DMS 273 (cell line): Measurements from ENCODE around the gene TRPM1.

ENCODE experiments used
- DNase-seq: peaks from one replicate; lab custom pipeline; 2025; ENCODE audit not compliant: unreplicated experiment; lab: John Stamatoyannopoulos, UW

The TRPM1 gene

DNA sequence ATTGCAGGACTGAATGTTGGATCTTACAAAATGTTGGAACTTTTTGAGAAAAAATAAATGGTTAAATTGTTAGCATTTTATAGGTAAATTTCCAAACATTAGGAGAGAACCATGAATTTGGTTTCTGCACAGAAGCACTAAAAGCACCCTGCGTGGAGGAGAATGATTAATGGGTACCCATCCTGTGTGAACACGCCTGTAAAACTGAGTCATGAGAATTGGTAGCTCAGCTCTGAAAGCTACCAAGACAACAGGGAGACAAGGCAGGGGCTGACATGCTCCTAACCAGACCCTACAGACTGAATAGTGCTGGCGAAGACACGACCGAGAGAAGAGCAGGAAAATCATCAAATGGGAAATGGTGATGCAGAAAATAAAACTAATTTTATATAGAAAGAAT is 77.7 kb downstream of the TRPM1 start:
- no peak for DNase-seq

DNA sequence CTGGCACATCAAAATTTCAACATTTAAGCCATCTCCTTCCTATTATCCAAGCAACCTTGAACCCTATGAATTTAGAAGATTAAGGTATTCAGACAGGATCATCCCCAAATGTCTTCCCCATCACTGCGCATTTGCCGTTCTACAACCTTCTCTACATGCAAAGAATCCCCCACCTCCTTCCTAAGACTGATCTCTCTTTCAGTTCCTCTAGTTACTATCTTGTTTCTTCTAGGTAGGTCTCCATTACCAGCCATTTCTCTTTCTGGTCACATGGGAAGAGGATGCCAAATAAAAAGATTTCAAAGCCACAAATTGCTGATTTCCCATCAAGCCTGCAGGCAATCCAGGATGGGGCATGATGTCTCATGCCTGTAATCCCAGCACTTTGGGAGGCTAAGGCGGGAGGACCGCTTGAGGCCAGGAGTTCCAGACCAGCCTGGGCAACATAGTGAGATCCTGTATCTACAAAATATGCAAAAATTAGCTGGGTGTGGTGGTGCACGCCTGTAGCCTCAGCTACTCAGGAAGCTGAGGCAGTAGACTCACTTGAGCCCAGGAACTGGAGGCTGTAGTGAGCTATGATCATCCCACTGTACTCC is 80.4 kb downstream of the TRPM1 start:
- no peak for DNase-seq

DNA sequence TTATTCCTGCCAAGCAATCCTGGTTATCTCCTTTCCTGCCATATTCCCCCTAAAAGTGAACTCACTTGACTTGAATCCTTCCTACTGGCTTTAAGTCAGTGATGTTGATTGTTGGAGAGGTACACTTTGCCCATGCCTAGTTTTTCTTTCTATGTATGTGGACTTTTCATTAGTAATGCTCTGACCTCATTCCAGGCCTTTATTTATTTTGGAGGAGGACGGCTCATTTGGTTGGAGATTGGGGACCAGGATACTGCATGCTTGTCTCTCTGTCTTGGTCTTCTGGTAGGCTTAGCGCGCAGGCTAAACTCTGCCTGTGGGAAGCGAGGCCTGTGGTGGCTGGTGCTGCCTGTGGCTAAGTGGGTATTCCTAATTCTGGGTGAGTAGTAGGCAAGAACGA is 81.0 kb downstream of the TRPM1 start:
- no peak for DNase-seq

DNA sequence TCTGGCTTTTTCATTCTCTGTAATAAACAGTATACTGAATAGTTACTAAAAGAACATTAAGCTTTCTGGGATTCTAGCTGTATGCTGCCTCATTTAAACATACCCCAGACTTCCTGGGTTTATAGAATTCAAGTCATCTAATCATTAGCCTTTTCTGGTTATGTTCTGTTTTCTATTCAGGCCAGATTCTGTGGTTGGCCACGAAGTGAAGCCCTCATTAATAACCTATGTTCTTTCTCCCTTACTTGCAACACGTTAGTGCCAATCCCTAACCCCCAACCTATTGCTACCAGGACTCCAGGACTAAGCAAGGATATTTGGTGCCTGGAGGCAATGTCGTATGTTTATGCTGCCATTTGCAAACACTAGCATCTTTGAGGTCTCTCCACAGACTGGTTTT is 81.5 kb downstream of the TRPM1 start:
- no peak for DNase-seq

DNA sequence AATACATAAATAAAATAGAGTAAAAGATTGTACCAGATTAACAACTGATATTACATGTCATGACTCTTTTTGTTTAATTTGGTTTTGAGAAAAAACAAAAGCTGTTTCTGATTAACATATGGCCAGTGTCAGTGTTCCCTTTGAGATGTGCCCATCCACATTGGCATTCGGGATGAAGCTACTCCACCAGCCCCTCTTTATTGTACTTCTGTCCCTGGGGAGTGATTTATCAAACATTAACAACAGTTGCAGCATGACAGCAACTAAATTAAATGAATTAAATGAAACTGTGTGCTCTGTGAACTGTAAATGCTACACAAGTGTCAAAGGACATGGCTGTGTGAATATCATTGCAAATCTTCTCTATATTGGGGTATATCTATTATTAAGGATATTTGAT is 84.2 kb downstream of the TRPM1 start:
- no peak for DNase-seq

DNA sequence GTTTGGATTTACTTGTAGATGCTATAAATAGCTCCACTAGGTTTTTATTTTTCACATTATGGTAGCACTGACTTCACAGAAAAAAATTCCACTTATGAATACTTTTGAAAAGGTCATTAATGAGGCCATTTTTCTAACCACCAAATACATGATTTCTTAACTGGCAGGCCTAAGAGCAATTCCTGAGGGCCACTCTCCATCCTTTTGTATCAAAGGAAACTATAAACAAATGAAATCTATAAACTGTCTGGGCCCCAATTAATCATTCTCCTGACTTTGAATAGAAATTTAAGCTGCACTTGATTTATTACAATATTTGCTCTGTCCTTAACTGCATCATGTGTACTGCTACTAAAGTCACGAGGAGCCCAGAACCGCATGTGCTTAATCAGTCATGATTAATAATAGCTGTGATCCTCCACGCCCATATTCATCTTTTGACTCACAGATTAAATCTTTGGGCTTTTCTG is 85.0 kb downstream of the TRPM1 start:
- DNase-seq, result no peak

DNA sequence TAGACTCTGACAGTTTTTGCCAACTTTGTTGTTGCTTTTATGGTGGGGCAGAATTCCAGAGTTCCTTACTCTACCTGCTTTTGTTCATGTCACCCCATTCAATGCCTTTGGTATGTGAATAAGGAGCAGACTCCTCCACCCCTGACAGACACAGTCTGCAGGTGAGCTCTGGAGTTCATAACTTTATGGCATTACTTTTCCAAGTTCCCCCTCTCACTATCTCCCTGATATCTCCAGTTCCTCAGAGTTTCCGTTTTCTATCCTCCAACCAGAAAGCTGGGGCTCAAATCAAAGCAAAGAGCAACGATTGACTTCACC is 87.0 kb downstream of the TRPM1 start:
- DNase-seq, result no peak

DNA sequence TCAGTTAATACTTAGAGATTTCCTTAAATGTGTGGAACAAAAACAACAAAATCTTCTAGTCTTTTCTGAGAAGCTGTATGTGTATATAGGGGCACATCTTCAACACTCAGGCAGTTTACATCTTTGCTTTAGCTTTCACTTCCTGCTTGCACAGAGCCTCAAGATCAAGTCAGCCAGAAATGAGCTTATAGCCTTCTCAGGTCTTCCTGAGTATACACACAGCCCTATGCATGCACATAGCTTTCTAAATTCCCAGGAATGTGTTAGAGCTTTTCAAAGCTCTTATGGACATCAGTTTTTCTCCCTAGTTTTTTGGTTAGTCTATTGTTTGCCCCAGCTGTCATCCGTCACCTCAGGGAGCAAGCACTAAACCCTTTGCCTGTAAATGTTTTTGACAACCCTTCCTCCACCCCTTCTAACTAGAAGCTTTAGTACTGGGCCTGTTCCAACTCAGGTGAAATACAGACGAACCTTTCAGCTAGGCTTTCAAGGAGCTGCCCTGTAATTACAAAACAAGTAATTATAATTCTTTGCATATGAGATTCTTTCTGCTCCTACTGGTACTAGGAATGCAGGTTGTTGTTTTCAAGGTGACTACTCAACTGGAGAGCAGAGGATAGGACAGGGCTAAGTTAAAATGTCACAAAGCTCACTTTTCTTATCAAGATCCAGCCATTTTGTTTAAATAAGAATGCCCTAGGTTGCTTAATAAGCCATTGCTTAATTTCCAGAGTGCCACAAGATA is 87.5 kb downstream of the TRPM1 start:
- no peak for DNase-seq

DNA sequence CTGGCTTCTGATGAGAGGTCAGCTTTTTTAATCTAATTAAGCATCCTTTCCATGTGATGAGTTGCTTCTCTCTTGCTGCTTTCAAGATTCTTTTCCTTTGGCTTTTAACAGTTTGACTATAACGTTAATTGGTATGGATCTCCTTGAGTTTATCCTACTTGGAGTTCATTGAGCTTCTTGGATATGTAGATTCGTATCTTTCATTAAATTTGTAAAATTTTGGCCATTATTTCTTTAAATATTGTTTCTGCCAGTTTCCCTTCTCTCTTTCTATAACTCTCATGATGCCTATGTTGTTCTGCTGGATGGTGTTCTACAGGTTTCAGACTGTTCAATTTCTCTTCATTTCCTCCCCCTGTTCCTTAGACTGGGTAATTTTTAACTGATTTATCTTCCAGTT is 89.1 kb downstream of the TRPM1 start:
- no peak for DNase-seq

DNA sequence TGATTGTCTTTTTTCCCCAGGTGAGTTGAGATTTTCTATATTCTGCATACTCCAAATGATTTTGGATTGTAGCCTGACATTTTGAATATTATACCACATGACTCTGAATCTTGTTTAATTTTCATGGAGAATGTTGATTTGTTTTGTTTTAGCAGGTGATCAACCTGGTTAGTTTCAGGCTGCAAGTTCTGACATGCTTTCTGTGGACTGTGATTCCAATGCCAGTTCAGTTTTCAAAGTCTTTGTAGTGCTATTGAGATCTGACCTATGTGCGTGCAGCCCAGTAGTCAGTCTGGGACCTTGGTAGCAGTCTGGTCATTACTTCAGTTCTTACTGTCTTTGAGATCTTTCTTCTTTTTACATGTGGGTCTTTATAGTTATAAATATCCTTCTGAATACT is 91.5 kb downstream of the TRPM1 start:
- no peak for DNase-seq

DNA sequence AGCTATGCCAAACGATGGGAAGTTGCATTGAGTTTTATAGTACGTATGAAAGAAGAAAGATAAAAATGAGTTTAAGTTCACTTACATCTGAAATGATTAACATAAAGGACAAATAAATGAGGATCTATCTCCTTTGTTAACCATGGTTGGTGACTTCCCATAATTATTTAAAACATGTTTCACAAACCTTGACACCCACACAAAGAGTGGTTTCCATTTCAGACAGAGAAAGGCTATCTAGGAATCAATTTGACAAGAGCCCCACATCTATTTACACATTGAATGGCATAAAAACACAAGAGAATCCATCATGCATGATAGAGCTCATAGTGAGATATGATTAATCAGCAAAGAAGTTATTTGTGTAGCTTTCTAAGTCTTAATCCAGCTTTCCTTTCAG is 95.9 kb downstream of the TRPM1 start:
- no peak for DNase-seq

DNA sequence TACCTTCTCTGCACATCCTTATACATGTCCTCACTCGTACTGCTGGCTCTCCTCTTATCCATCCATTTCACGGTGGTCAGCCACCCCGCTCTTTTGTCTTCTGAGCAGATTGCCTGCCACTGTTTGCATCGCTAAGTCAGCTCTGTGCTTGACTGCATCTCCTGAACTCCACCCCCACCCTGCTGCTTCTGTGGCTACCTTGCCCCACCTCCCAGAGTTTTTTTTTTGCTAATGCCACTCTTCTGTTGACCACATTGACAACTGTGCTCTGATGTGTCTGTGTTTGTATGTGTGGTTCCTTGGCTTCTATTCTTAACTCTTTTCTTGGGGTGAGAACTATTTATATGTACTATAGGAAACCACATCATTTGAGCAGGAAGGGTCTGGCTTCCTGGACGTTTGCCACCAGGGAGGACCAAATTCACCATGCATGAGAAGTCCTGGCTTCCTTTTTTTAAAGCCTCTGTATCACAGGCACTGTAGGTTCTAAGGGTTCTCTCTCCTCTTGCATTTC is 97.2 kb downstream of the TRPM1 start:
- DNase-seq, result no peak

DNA sequence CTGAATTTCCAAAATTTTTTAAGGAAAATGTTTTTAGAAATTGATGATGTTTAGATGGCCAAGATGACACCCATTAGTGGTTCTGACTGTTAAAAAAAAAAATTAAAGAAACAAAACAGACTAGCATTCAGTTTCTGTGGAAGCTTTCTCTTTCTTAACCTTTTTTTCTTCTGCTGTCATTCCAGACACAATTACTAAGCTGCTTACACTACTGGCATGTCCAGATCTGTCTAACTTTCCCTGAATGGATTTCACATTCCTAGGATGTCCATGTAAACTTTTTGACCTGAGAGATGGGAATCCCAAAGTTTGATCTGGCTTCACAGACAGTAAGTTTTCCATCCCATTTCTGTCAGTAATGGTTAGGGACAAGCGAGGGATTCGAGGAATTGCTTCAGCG is 99.8 kb downstream of the TRPM1 start:
- DNase-seq, result no peak

DNA sequence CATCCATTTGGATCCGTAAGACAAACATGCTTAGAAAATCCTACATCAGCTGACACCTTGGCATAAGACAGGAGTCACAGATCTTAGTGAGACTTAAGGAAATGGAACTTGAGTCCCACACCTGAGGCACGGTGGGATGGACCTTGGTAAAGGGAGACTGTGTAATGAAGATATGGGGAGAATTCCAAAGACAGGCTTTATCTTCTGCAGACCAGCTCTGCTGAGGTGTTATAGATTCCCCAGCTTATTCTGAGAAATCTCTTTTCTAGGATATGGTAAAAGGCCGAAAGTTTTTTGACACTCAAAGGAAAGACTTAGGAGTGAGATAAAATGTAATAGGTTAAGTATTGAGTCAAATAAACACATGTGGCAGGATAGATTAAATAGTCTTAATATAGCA is 101.8 kb downstream of the TRPM1 start:
- no peak for DNase-seq

DNA sequence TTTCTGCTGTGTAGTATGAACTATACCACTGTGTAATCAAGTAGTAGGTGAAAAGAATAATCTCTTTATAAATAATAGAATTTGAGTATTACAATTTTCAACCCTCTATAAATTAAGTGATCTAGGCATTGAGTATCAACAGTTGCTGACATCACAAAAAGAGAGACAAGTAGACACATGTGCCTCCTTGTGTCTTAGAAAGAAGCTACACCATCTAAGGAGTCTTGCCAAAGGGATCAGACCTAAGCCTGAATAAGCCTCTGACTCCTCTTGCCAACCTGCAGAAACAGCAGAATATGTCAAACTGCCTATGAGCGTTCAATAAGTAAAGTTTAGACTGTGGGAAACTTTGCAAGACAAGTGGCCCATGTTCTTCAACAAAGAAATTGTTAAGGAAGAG is 104.3 kb downstream of the TRPM1 start:
- DNase-seq, result no peak

DNA sequence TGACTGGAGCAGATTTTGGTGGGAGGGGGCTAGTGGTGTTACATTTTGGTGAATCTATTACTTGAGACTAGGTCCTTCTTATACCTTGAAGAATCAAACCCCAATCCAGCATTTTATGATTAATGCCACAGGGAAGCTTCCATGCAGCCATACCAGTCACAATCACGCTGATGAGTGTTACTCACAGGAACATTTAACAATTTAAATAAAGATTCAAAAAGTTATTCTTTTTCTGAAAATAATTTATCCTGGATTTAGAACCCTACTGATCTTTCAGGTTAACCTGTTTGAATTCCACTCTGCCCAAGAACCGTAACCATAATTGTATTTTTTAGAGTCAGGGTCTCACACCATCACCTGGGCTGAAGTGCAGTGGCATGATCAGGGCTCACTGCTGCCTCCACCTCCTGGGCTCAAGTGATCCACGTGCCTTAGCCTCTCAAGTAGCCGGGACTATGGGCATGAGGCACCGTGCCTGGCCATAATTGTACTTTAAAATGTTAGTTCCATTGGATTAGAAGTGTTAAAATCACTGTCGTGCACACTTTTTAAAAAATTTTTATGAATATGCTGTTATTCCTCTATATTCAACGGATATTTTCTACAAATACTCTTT is 109.2 kb downstream of the TRPM1 start:
- DNase-seq, result peak; percentile 51

DNA sequence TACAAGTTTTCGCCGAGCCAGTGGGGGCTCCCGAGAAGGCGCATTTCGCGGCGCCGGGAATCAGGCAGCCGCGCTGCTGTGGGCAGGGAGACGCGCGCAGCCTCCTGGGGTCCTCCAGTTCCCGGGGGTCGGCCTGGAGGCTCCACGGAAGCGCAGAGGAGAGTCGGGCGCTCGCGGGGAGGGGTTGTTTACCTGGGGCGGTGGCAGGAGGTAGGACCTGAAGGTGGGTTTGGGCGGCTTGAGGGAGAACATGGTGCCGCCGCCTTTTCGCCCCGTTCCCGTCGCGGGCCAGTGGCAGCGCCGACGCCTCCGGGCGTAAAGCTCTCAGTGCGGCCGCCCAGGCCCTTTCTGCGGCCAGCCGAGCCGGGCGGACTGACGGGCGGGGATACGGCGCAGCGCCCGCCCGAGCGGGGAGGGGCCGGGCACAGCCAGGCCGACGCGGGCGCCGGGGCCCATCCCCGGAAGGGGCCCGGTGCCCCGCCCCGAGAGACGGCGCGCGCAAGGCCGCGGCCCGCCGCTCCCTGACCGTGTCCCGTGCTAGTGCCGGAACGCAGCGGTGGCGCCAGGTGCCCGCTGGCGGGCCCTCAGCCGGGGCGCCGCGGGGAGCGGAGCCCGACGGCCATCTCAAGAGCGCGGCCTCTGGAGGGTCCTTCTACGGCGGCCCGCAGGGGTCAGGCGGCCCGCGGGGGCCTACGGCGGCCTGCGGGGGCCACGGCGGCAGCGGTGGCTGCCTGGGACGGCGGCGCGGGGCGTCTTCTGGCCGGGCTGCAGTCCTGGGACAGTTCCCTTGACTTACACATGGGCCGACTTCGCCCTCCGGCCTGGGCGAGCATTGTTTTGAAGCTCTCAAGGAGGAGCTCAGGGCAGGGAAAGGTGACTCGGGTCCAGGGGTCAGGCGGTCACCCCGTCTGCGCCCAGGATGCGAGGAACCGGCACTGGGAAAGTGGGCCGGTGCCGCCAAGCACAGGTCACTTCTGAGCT is 110.0 kb downstream of the TRPM1 start, which contains the start of gene MTMR10:
Gene MTMR10 (minus strand): TSS at position 374 of the 981 bp plus-strand sequence. CDS start 122 bp downstream, at position 252.
- peak; percentile 88 for DNase-seq

DNA sequence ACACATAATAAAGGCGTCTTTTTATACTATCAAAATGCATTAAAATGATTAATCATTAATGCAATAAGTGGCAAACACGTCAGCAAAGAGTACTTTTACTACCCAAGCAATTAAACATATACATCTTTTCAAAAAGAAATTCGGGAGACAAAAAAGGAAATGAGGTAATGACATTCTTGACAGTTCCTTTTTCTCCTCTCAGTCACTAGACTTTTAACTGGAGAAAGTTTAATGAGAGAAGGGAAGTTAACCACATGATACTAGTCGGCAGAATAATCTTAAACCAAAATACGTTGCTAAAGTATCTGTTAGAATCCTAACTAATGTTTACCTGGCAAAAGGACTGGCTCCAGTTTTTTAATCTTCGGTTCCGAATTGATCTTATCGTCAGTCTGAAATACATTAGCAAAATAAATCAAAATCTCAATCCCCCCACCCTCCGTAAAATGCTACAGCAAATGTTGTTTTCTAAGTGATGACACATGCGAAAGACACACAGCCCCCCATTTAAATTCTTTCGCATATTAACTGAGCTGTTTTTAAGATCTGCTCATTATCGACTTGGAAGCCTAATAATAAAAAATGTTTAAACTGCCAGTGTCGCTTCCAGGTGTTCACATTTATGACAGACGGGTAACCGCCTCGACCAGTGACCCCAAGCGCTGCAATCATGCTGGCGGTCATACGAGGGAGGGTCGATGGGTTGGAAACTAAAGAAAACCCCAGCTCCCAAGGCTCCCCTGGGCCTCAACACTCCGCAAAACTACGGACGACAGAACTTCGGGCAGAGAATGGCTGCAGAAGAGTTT is 110.9 kb downstream of the TRPM1 start:
- DNase-seq, result no peak

DNA sequence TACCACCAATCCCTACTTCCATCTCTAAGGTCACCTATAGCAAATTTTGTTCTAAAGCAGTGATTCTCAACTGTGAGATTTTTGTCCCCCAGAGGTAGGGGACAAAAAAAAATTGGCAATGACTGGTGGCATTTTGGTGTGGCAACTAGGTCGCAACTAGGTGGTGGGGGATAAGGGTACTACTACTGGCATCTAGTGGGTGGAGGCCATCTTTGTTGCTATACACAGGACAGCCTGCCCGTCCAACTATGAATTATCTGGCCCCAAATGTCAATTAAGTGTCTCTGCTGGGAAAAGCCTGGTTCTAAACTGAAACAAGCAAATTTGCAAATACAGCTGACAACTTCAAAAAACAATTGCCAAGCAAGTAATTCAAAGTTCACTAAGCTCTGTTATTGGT is 111.5 kb downstream of the TRPM1 start:
- peak; percentile 14 for DNase-seq

DNA sequence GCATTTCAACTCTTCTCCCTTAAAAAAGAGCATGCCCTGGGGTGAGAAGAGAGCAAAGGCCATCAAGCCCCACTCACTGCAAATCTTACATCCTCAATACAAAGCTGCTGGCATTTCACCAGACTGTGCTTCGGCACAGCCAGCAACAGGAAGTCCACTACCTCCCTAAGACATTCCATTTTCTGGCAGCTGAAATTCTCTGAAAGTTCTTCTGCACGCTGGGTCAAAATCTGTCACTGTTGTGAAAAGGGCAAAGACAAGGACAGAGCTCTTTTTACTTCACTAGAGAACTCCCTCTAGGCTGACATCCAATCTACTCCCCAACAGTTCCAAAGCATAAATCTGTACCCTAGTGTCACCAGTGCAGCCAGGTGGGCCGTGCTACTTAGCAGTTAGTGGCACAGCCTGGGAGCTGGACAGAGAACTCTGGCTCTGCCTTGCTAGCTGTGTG is 116.4 kb downstream of the TRPM1 start:
- no peak for DNase-seq
